ENCODE measurements around the gene ODR4. TPM values are rescaled to one million over a fixed set of nuclear protein-coding genes. Genes with fewer than 3 reads are reported as not detected.

Gene ODR4
- total and polyA plus RNA-seq, 2 donors (not counting 3 experiments of a cell fraction or from before 2014, with no cell fraction given) = 6.0 to 18.6 TPM

DNA sequence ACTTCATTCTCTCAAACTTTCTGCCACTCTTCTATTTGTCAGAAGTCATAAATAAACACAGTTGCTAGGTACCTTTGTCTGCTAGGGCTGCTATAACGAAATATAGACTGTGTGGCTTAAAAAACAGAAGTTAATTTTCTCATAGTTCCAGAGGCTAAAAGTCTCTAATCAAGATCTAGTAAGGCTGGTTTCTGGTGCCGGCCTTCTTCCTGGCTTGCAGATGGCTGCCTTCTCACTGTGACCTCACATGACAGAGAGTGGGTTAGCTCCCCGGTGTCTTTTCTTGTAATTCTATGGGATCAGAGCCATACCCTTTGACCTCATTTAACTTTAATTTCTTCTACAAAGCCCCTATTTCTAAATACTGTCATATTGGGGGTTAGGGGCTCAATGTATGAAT, 79.3 kb downstream of the ODR4 start:
- DNase-seq (ENCODE audit: low read depth, low spot score) (no peak), FAIRE-seq (no peak)
- Histone ChIP-seq H3K9me1 (replicated peaks; ENCODE audit: control insufficient read depth, extremely low read depth, insufficient read depth, low read length) (no peaks in the 10 kb centered on the region), H3K36me3 (ENCODE audit: control insufficient read depth in 2 of 2, extremely low read depth in 1 of 2, insufficient read depth in 2 of 2, low read length in 2 of 2) (no peaks in the 10 kb centered on the region), H3K9me3 (replicated peaks; ENCODE audit: control insufficient read depth, insufficient read depth, low read length) (no peaks in the 10 kb centered on the region), H3K79me2 (ENCODE audit: control insufficient read depth, insufficient read depth, low read length) (no peaks in the 10 kb centered on the region), H3K27me3 (ENCODE audit: control insufficient read depth in 2 of 2, insufficient read depth in 2 of 2, low read length in 2 of 2) (no peaks in the 10 kb centered on the region), H3K4me1 (ENCODE audit: control insufficient read depth, extremely low read depth, insufficient read depth, low read length) (no peaks in the 10 kb centered on the region), H3K27ac (ENCODE audit: insufficient read depth, low read depth, low read length) (no peak overlapping the region), H3K9ac (replicated peaks; ENCODE audit: extremely low read depth, insufficient read depth, low read length) (no peak overlapping the region), H3K4me3 (replicated peaks in 1 of 3; ENCODE audit: insufficient read depth in 1 of 3, low read depth in 1 of 3, low read length in 3 of 3) (no peak overlapping the region), H4K20me1 (replicated peaks; ENCODE audit: control insufficient read depth, extremely low read depth, insufficient read depth, low read length) (no peaks in the 10 kb centered on the region), H2AFZ (ENCODE audit: low read depth, low read length) (no peak overlapping the region), H3K4me2 (ENCODE audit: insufficient read depth, low read length) (no peak overlapping the region)
- dilution Hi-C loops (cut with MboI; ENCODE audit: extremely low pct_ligation_motif_present, low sequenced_read_pairs) (no loop called here), intact Hi-C loops (cut with micrococcal nuclease) (no loop called here)
- POLR2A ChIA-PET = no interaction called here
- TF ChIP-seq, protein P1, sequence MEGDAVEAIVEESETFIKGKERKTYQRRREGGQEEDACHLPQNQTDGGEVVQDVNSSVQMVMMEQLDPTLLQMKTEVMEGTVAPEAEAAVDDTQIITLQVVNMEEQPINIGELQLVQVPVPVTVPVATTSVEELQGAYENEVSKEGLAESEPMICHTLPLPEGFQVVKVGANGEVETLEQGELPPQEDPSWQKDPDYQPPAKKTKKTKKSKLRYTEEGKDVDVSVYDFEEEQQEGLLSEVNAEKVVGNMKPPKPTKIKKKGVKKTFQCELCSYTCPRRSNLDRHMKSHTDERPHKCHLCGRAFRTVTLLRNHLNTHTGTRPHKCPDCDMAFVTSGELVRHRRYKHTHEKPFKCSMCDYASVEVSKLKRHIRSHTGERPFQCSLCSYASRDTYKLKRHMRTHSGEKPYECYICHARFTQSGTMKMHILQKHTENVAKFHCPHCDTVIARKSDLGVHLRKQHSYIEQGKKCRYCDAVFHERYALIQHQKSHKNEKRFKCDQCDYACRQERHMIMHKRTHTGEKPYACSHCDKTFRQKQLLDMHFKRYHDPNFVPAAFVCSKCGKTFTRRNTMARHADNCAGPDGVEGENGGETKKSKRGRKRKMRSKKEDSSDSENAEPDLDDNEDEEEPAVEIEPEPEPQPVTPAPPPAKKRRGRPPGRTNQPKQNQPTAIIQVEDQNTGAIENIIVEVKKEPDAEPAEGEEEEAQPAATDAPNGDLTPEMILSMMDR (IDR thresholded peaks at IDR 0.05; ENCODE audit: extremely low read depth in 1 of 2, insufficient read depth in 1 of 2, low read depth in 1 of 2, low read length in 2 of 2) = no peak
- TF ChIP-seq GATA2 (IDR thresholded peaks at IDR 0.05; ENCODE audit: insufficient read depth, insufficient read length, low read depth, low read length) (no peak), MYC (IDR thresholded peaks at IDR 0.05; ENCODE audit: low read depth, low read length) (no peak), EZH2 (IDR thresholded peaks at IDR 0.05; ENCODE audit: borderline replicate concordance, low read depth, low read length, severe bottlenecking) (no peak), POLR2AphosphoS5 (IDR thresholded peaks at IDR 0.05; ENCODE audit: insufficient read depth, low read depth, low read length) (no peak), JUN (IDR thresholded peaks at IDR 0.05; ENCODE audit: borderline replicate concordance, insufficient read depth, insufficient read length, low read depth) (no peak), POLR2A (IDR thresholded peaks at IDR 0.05; ENCODE audit: low read depth, low read length) (no peak), FOS (IDR thresholded peaks at IDR 0.05; ENCODE audit: borderline replicate concordance, insufficient read depth, low read length) (no peak)
- TF ChIP-seq, protein P2, sequence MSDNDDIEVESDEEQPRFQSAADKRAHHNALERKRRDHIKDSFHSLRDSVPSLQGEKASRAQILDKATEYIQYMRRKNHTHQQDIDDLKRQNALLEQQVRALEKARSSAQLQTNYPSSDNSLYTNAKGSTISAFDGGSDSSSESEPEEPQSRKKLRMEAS (IDR thresholded peaks at IDR 0.05; ENCODE audit: insufficient read depth, insufficient read length) = no peak
- BruUV-seq (replicated peaks) = no TSS peak
- CTCF ChIA-PET = no interaction called here

Data from endothelial cell of umbilical vein (primary cell).